HCT116 (cell line): ENCODE data around the gene POMT1. TPM values are rescaled to one million over a fixed set of nuclear protein-coding genes. Genes with fewer than 3 reads are reported as not detected.

Experiments
- ATAC-seq: fragments of 200-7000 bp; cut with Tn5 transposase; 2 replicates; pipeline ENCODE4 v1.9.1; 2020; ENCODE audit warnings: mild to moderate bottlenecking, moderate library complexity
- BruUV-seq: library from RNA; stranded (reverse); fragments of 400-500 nt; replicated peaks from 2 replicates; lab custom pipeline; 2021; lab: Mats Ljungman, UMichigan
- CTCF ChIA-PET: fragments of 300-600 bp; sonication (Branson Sonifier 250); formaldehyde crosslinking; loops from one replicate; lab custom pipeline; 2021; ENCODE audit warnings: antibody characterized with exemption; lab: Charles Lee
- POLR2A ChIA-PET: fragments of 300-600, 350-600 bp; sonication (Branson Sonifier 250); formaldehyde crosslinking; loops from one replicate; lab custom pipeline; 2021; ENCODE audit warnings: antibody characterized with exemption; lab: Charles Lee
- RAD21 ChIA-PET, 2 experiments: fragments of 300-600 bp; sonication (Branson Sonifier 250); formaldehyde crosslinking; loops; one replicate each; lab custom pipeline; 2023; ENCODE audit warnings: low total read pairs in 2 of 2; ENCODE audit not compliant: uncharacterized antibody in 2 of 2, unreplicated experiment in 2 of 2, low non-redundant PET in 1 of 2; lab: Charles Lee
- DNase-seq: peaks from one replicate; pipeline ENCODE4 v3.0.0-alpha.2; 2010; ENCODE audit warnings: low read depth, low spot score
- H2AFZ ChIP-seq: fragments of 200-600 bp; shearing (Covaris generic), sonication (generic); 2 replicates; pipeline ENCODE4 v1.6.1; 2017; ENCODE audit warnings: low read depth, mixed run types, mixed read lengths, antibody characterized with exemption, low read length; ENCODE audit not compliant: poor library complexity, severe bottlenecking
- H3K27ac ChIP-seq: 2 replicates; pipeline ENCODE4 v1.5.1; 2012; ENCODE audit warnings: low read depth, low read length
- H3K27me3 ChIP-seq: fragments of 200-600 bp; sonication (generic); 2 replicates; pipeline ENCODE4 v1.6.1; 2016; ENCODE audit warnings: mixed run types, low read length, mixed read lengths; ENCODE audit not compliant: insufficient read depth
- H3K36me3 ChIP-seq, 2 experiments: fragments of 200-500 bp in 1 of 2; fragments of 200-600 bp in 1 of 2; sonication (Bioruptor generic) in 1 of 2; sonication (generic) in 1 of 2; 2 replicates each; pipeline versions ENCODE4 v1.5.1 to v1.6.1; 2014 to 2016; ENCODE audit warnings: low read length in 2 of 2, inconsistent platforms in 1 of 2, mixed read lengths in 1 of 2, mixed run types in 1 of 2; ENCODE audit not compliant: insufficient read depth in 2 of 2, control insufficient read depth in 1 of 2
- H3K4me1 ChIP-seq, 2 experiments: fragments of 200-600 bp in 1 of 2; sonication (generic) in 1 of 2; 2 replicates each; pipeline versions ENCODE4 v1.5.1 to v1.6.1; 2012 to 2017; ENCODE audit warnings: low read length in 2 of 2, inconsistent platforms in 1 of 2, mild to moderate bottlenecking in 1 of 2, mixed read lengths in 1 of 2, mixed run types in 1 of 2, moderate library complexity in 1 of 2; ENCODE audit not compliant: insufficient read depth in 2 of 2, control insufficient read depth in 1 of 2
- H3K4me2 ChIP-seq: fragments of 200-600 bp; sonication (generic); 2 replicates; pipeline ENCODE4 v1.6.1; 2017; ENCODE audit warnings: mixed run types, low read length, mixed read lengths
- H3K4me3 ChIP-seq, 2 experiments: fragments of 200-600 bp in 1 of 2; sonication (generic) in 1 of 2; replicated peaks in 1 of 2; 2 replicates each; pipeline ENCODE4 v1.5.1; 2011 to 2016; ENCODE audit warnings: low read length in 2 of 2, control low read depth in 1 of 2, low read depth in 1 of 2, mild to moderate bottlenecking in 1 of 2, mixed read lengths in 1 of 2, mixed run types in 1 of 2
- H3K79me2 ChIP-seq: fragments of 200-600 bp; sonication (generic); 2 replicates; pipeline ENCODE4 v1.6.1; 2017; ENCODE audit warnings: mild to moderate bottlenecking, mixed run types, low read length, moderate library complexity, mixed read lengths; ENCODE audit not compliant: insufficient read depth
- H3K9ac ChIP-seq: fragments of 200-600 bp; sonication (generic); 2 replicates; pipeline ENCODE4 v1.6.1; 2016; ENCODE audit warnings: low read length, mixed read lengths
- H3K9me2 ChIP-seq: fragments of 200-600 bp; sonication (generic), shearing (Covaris generic); 2 replicates; pipeline ENCODE4 v1.6.1; 2017; ENCODE audit warnings: mixed run types, mild to moderate bottlenecking, moderate library complexity; ENCODE audit not compliant: insufficient read depth
- H3K9me3 ChIP-seq, 2 experiments: fragments of 200-500 bp in 1 of 2; fragments of 200-600 bp in 1 of 2; sonication (Bioruptor generic) in 1 of 2; sonication (generic) in 1 of 2; 2 replicates each; pipeline ENCODE4 v1.6.1; 2014 to 2017; ENCODE audit warnings: low read length in 2 of 2, mixed read lengths in 2 of 2, inconsistent platforms in 1 of 2, low read depth in 1 of 2, mild to moderate bottlenecking in 1 of 2, mixed run types in 1 of 2, moderate library complexity in 1 of 2; ENCODE audit not compliant: control insufficient read depth in 1 of 2, insufficient read depth in 1 of 2
- H4K20me1 ChIP-seq: fragments of 200-600 bp; sonication (generic), shearing (Covaris generic); 2 replicates; pipeline ENCODE4 v1.6.1; 2017; ENCODE audit warnings: mixed run types, mild to moderate bottlenecking, moderate library complexity; ENCODE audit not compliant: insufficient read depth
- CBX3 ChIP-seq: IDR thresholded peaks from 2 replicates; pipeline ENCODE4 v1.6.1; 2012; ENCODE audit warnings: low read depth
- CEBPB ChIP-seq: IDR thresholded peaks from 2 replicates; pipeline ENCODE4 v1.6.1; 2012; ENCODE audit warnings: low read depth
- EGR1 ChIP-seq: IDR thresholded peaks from 2 replicates; pipeline ENCODE4 v1.6.1; 2012; ENCODE audit warnings: low read depth
- ELF1 ChIP-seq: IDR thresholded peaks from 2 replicates; pipeline ENCODE4 v1.6.1; 2012; ENCODE audit warnings: low read depth, borderline replicate concordance
- EZH2 ChIP-seq: fragments of 200-600 bp; sonication (generic); IDR thresholded peaks from 2 replicates; pipeline ENCODE4 v1.6.1; 2017; ENCODE audit warnings: antibody characterized with exemption, mixed run types
- FOSL1 ChIP-seq: IDR thresholded peaks from 2 replicates; pipeline ENCODE4 v1.6.1; 2012; ENCODE audit warnings: low read depth
- RAD21 ChIP-seq: IDR thresholded peaks from 2 replicates; pipeline ENCODE4 v1.6.1; 2012; ENCODE audit warnings: low read depth, mild to moderate bottlenecking
- SIN3A ChIP-seq: IDR thresholded peaks from 2 replicates; pipeline ENCODE4 v1.6.1; 2012; ENCODE audit warnings: low read depth
- SP1 ChIP-seq: IDR thresholded peaks from 2 replicates; pipeline ENCODE4 v1.6.1; 2012; ENCODE audit warnings: low read depth
- SRF ChIP-seq: IDR thresholded peaks from 2 replicates; pipeline ENCODE4 v1.6.1; 2012; ENCODE audit warnings: low read depth
- TCF7L2 ChIP-seq: IDR thresholded peaks from 2 replicates; pipeline ENCODE4 v1.7.0; 2011; ENCODE audit warnings: borderline replicate concordance, inconsistent platforms; ENCODE audit not compliant: insufficient read depth, insufficient read length; ENCODE audit errors: extremely low read depth
- YY1 ChIP-seq: IDR thresholded peaks from 2 replicates; pipeline ENCODE4 v1.6.1; 2011; ENCODE audit warnings: low read length, low read depth, moderate library complexity, mild to moderate bottlenecking; ENCODE audit not compliant: insufficient replicate concordance; ENCODE audit errors: extremely low read depth
- ZFX ChIP-seq: fragments of 450-650 bp; IDR thresholded peaks from 2 replicates; pipeline ENCODE4 v1.6.1; 2017
- intact Hi-C: fragments of 100-400 bp; cut with micrococcal nuclease; formaldehyde crosslinking; loops from 2 replicates; pipeline ENCODE4 v1.10.0; 2022
- total RNA-seq: library from RNA; stranded (reverse); gene quantifications from one replicate; pipeline ENCODE4 v1.2.1, GENCODE V29; 2021; ENCODE audit not compliant: unreplicated experiment
- TF ChIP-seq, protein P1 (sequence below): IDR thresholded peaks from 2 replicates; pipeline ENCODE4 v1.6.1; 2012
- TF ChIP-seq, protein P2 (sequence below): IDR thresholded peaks from 2 replicates; pipeline ENCODE4 v1.6.1; 2011; ENCODE audit warnings: mild to moderate bottlenecking, low read length, moderate library complexity; ENCODE audit not compliant: insufficient replicate concordance; ENCODE audit errors: extremely low read depth

The POMT1 gene
- total RNA-seq, 1 experiment from 2014 or later: 21.4 TPM

DNA sequence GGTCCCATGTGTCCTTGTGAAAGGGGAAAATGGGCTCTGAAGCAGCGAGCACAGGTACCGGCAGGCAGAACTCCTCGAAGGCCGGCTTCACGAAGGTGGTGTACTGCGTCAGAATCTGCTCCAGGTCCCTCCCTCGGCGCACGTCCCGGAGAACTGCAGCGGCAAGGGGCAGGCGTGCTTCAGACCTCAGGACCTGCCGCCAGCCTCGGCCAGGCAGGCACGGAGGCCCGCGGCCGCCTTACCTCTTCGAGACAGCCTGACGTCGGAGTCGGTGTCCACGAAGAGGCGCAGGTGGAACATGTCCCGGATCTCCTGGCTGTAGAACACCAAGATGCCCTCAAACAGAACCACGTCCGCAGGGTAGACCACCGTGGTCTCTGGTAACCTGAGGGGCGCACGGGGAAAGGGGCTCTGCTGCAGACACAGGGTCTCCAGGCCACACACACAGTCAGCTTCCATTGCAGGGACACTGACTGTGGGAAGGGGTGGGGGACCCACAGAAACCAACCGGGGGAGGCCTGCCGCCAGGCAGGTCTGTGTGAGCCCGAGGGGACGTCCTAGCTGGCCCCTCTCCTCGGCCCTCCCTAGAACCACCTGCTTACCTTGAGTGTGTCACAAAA, 26.3 kb downstream of the POMT1 start:
- peaks cover 4 to 15% of the 10 kb centered on the region in 2 experiments; a peak in 3 of 4 replicates for H3K36me3 ChIP-seq

More for the DNA sequence above, 26.3 kb downstream of the POMT1 start:
- intact Hi-C loops: no loop called here
- no peak for TF ChIP-seq SRF
- no peak for TF ChIP-seq TCF7L2
- TF ChIP-seq EZH2: no peak
- no peak for TF ChIP-seq ZFX
- no peak for TF ChIP-seq EGR1
- no peak for TF ChIP-seq SIN3A
- no peak for TF ChIP-seq FOSL1
- TF ChIP-seq, protein P1, sequence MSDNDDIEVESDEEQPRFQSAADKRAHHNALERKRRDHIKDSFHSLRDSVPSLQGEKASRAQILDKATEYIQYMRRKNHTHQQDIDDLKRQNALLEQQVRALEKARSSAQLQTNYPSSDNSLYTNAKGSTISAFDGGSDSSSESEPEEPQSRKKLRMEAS: no peak
- TF ChIP-seq CBX3: no peak
- no peak for TF ChIP-seq ELF1
- no peak for TF ChIP-seq SP1
- TF ChIP-seq YY1: no peak
- TF ChIP-seq, protein P2, sequence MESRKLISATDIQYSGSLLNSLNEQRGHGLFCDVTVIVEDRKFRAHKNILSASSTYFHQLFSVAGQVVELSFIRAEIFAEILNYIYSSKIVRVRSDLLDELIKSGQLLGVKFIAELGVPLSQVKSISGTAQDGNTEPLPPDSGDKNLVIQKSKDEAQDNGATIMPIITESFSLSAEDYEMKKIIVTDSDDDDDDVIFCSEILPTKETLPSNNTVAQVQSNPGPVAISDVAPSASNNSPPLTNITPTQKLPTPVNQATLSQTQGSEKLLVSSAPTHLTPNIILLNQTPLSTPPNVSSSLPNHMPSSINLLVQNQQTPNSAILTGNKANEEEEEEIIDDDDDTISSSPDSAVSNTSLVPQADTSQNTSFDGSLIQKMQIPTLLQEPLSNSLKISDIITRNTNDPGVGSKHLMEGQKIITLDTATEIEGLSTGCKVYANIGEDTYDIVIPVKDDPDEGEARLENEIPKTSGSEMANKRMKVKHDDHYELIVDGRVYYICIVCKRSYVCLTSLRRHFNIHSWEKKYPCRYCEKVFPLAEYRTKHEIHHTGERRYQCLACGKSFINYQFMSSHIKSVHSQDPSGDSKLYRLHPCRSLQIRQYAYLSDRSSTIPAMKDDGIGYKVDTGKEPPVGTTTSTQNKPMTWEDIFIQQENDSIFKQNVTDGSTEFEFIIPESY: no peak
- TF ChIP-seq CEBPB: no peak
- no peak for TF ChIP-seq RAD21
- ATAC-seq (no peak), DNase-seq (no peak)
- no TSS peak for BruUV-seq
- Histone ChIP-seq H3K27ac (no peak overlapping the region), H3K9me3 (no peaks in the 10 kb centered on the region), H3K9ac (no peak overlapping the region), H3K4me1 (peaks cover 0 to 13% of the 10 kb centered on the region in 2 experiments; a peak in 1 of 4 replicates), H4K20me1 (no peaks in the 10 kb centered on the region), H3K9me2 (no peaks in the 10 kb centered on the region), H3K79me2 (peaks cover 11% of the 10 kb centered on the region; the same call in 1 of the 2 replicates), H3K4me2 (no peak overlapping the region), H3K27me3 (no peaks in the 10 kb centered on the region), H3K4me3 (no peak overlapping the region), H2AFZ (no peak overlapping the region)
- ChIA-PET CTCF (no interaction called here), RAD21 (no interaction called here), POLR2A (no interaction called here)
